Superior temporal gyrus (tissue), 1 donor: ENCODE data around the gene BTBD9.

ENCODE experiments used
- DNase-seq: peaks from one replicate; pipeline ENCODE4 v3.0.0-alpha.2; 2016; ENCODE audit errors: extremely low spot score

The BTBD9 gene

GRCh38 chr6:38346291-38347079 is 293.2 kb downstream of the BTBD9 start:
- no peak for DNase-seq

GRCh38 chr6:38345586-38345985 is 294.1 kb downstream of the BTBD9 start:
- DNase-seq, result no peak

- no peak for DNase-seq
These were observed 298.2 kb downstream of the BTBD9 start for GRCh38 chr6:38341496-38341895.

GRCh38 chr6:38339914-38340313 is 299.8 kb downstream of the BTBD9 start:
- no peak for DNase-seq

- no peak for DNase-seq
These were observed 301.8 kb downstream of the BTBD9 start for GRCh38 chr6:38337819-38338465.

GRCh38 chr6:38336922-38337321 is 302.8 kb downstream of the BTBD9 start:
- no peak for DNase-seq

GRCh38 chr6:38326837-38327236 is 312.9 kb downstream of the BTBD9 start:
- DNase-seq, result no peak

GRCh38 chr6:38323216-38323615 is 316.5 kb downstream of the BTBD9 start:
- no peak for DNase-seq

- DNase-seq, result no peak
These were observed 317.6 kb downstream of the BTBD9 start for GRCh38 chr6:38322138-38322537.

GRCh38 chr6:38320843-38321242 is 318.9 kb downstream of the BTBD9 start:
- DNase-seq, result no peak

GRCh38 chr6:38320358-38320757 is 319.4 kb downstream of the BTBD9 start:
- DNase-seq, result no peak

- no peak for DNase-seq
These were observed 320.2 kb downstream of the BTBD9 start for GRCh38 chr6:38319256-38320212.

- no peak for DNase-seq
These were observed 323.4 kb downstream of the BTBD9 start for GRCh38 chr6:38316099-38316868.

- no peak for DNase-seq
These were observed 328.5 kb downstream of the BTBD9 start for GRCh38 chr6:38311201-38311600.

GRCh38 chr6:38310061-38310460 is 329.7 kb downstream of the BTBD9 start:
- DNase-seq, result no peak

- no peak for DNase-seq
These were observed 332.0 kb downstream of the BTBD9 start for GRCh38 chr6:38307740-38308139.

- no peak for DNase-seq
These were observed 332.8 kb downstream of the BTBD9 start for GRCh38 chr6:38306931-38307330.

GRCh38 chr6:38305995-38306681 is 333.6 kb downstream of the BTBD9 start:
- DNase-seq, result no peak

GRCh38 chr6:38302838-38303237 is 336.9 kb downstream of the BTBD9 start:
- no peak for DNase-seq

- DNase-seq, result no peak
These were observed 337.6 kb downstream of the BTBD9 start for GRCh38 chr6:38302081-38302480.
